Measurements from ENCODE around the gene RUNX1. TPM values are rescaled to one million over a fixed set of nuclear protein-coding genes. Genes with fewer than 3 reads are reported as not detected.

RUNX1 gene
- total and polyA plus RNA-seq, 8 donors, result 7.5 to 89.6 (median 10.8) TPM

DNA sequence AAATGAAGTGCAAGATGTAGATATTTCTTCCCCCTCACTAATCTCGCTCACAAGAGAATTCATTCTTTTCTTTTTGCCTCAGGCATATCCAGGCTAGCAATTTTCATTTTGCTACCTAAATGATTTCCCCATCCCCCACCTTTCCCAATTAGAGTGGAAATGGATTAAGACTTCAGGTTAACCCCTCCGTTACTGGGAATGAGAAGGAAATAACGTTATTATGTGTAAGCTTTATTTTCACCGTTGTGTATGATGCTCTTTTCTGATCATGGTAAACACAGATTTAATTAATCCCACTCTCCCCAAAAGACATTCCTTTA is 143.9 kb downstream of the RUNX1 start:
- Histone ChIP-seq H3K36me3 (no peaks in the 10 kb centered on the region), H3K9me3 (no peaks in the 10 kb centered on the region), H3K27ac (no peak overlapping the region), H3K4me1 (peaks cover 0 to 41% of the 10 kb centered on the region in 2 donors), H3K27me3 (no peaks in the 10 kb centered on the region), H3K4me3 (no peak overlapping the region)
- no peak for ATAC-seq
- DNase-seq, result no peak
- TF ChIP-seq, protein P1, sequence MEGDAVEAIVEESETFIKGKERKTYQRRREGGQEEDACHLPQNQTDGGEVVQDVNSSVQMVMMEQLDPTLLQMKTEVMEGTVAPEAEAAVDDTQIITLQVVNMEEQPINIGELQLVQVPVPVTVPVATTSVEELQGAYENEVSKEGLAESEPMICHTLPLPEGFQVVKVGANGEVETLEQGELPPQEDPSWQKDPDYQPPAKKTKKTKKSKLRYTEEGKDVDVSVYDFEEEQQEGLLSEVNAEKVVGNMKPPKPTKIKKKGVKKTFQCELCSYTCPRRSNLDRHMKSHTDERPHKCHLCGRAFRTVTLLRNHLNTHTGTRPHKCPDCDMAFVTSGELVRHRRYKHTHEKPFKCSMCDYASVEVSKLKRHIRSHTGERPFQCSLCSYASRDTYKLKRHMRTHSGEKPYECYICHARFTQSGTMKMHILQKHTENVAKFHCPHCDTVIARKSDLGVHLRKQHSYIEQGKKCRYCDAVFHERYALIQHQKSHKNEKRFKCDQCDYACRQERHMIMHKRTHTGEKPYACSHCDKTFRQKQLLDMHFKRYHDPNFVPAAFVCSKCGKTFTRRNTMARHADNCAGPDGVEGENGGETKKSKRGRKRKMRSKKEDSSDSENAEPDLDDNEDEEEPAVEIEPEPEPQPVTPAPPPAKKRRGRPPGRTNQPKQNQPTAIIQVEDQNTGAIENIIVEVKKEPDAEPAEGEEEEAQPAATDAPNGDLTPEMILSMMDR (IDR thresholded peaks at IDR 0.05), result no peak
- intact Hi-C loops (cut with DNase I), result no loop called here

DNA sequence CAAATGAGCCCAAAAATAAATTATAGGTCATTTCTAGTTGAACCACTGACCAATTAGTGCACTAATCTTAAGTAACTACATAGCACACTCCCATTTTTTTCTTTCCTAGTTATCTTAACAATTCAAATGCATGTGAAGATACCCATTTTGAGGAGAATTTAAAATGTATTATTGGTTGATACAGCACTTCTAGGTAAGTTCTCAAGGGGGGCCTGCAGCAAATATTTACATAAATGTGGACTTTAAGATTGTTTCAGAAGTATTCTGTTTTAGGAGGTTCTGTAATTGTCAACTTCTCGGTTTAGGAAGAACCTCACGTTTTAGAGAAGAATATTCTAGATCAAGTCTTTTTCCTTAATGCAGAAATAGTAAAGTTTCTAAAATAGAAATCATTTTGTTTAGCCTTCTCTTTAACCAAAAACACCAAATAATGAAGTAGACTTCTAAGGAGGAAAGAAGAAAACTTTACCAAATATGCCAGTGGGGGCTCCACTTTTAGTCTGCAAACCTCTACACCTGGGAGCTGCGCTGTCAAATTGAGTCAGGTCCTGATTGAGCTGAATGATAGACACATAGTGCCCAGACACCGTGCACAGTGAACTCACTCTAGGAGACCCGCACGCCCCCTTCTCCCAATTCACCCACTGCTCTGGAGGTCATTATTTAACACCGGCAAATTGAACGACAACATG is 144.4 kb downstream of the RUNX1 start:
- no peak overlapping the region for H3K27ac ChIP-seq
- no peak for ATAC-seq

DNA sequence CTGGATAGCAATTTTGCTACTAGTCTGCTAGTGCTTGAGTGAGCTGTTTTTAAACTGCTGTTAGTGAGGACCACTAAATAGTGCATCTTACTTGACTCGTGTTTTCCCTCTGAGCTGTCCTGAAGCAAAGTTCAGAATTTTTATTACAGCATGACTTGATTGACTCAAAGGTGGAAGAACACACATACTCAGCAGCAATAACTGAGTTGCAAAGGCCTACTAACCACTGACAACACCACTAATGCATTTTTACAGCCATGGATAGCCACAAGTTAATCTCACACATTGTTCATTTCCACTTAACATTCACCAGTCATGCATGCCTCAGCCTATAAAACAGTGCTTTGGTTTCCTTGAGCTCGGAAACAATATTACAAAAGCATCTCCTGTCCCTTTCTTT is 148.7 kb downstream of the RUNX1 start:
- DNase-seq (no peak), ATAC-seq (no peak)
- no peaks in the 10 kb centered on the region for H3K36me3 ChIP-seq
- TF ChIP-seq, protein P1 (IDR thresholded peaks at IDR 0.05), result no peak
- peaks cover 0 to 14% of the 10 kb centered on the region in 2 donors for H3K9me3 ChIP-seq
- H3K27me3 ChIP-seq, result peaks cover 0 to 2% of the 10 kb centered on the region in 2 donors
- no peak overlapping the region for H3K4me3 ChIP-seq
- no peaks in the 10 kb centered on the region for H3K4me1 ChIP-seq
- intact Hi-C loops (cut with DNase I), result no loop called here
- no peak overlapping the region for H3K27ac ChIP-seq

More for the DNA sequence above, 144.4 kb downstream of the RUNX1 start:
- TF ChIP-seq, protein P1 (IDR thresholded peaks at IDR 0.05), result no peak
- intact Hi-C loops (cut with DNase I), result no loop called here
- Histone ChIP-seq H3K36me3 (no peaks in the 10 kb centered on the region), H3K4me1 (peaks cover 0 to 36% of the 10 kb centered on the region in 2 donors), H3K4me3 (no peak overlapping the region), H3K27me3 (no peaks in the 10 kb centered on the region), H3K9me3 (no peaks in the 10 kb centered on the region)
- DNase-seq, result no peak

DNA sequence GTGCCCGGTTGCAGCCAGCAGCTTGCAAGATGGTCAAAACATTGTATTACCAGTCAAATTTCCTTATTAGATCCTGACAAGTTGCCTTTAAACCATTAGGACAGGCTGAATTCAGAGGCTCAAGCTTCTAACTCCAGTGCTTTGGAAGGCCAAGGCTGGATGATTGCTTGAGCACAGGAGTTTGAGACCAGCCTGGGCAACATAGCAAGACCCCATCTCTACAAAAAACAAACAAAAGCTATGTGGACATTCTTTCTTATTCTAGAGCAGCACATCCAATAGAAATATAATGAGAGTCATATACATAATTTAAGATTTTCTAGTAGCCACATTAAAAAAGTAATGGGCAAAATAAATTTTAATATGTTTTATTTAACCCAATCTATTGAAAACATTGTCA is 149.3 kb downstream of the RUNX1 start:
- intact Hi-C loops (cut with DNase I), result no loop called here
- H3K27me3 ChIP-seq, result peaks cover 0 to 6% of the 10 kb centered on the region in 2 donors
- ATAC-seq (no peak), DNase-seq (no peak)
- TF ChIP-seq, protein P1 (IDR thresholded peaks at IDR 0.05), result no peak
- no peak overlapping the region for H3K4me3 ChIP-seq
- H3K27ac ChIP-seq, result no peak overlapping the region
- H3K4me1 ChIP-seq, result no peaks in the 10 kb centered on the region
- no peaks in the 10 kb centered on the region for H3K36me3 ChIP-seq
- peaks cover 0 to 14% of the 10 kb centered on the region in 2 donors for H3K9me3 ChIP-seq

DNA sequence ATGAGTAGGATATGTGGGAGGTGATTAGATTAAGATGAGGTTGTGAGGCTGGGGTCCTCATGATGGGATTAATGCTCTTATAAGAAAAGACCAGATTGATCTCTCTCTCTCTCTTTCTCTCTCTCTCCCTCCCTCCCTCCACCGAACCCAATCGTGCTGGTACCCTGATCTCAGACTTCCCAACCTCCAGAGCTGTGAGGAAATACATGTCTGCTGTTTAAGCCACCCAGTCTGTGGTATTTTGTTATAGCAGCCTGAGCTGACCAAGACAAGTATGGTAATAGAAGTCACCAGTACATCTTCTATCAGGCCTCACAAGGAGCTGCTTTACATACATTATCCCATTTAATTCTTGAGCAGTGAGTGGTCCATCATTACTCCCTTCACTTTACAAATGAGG is 149.8 kb downstream of the RUNX1 start:
- Histone ChIP-seq H3K27me3 (peaks cover 0 to 6% of the 10 kb centered on the region in 2 donors), H3K4me3 (no peak overlapping the region), H3K9me3 (peaks cover 0 to 14% of the 10 kb centered on the region in 2 donors), H3K4me1 (no peaks in the 10 kb centered on the region), H3K27ac (no peak overlapping the region), H3K36me3 (no peaks in the 10 kb centered on the region)
- ATAC-seq, result no peak
- no peak for DNase-seq
- intact Hi-C loops (cut with DNase I), result no loop called here
- TF ChIP-seq, protein P1 (IDR thresholded peaks at IDR 0.05), result no peak
